ENCODE measurements around the gene SLCO4A1.

SLCO4A1 gene

GRCh38 chr20:62704341-62704948 is 62.1 kb downstream of the SLCO4A1 start:
- no peak for DNase-seq

GRCh38 chr20:62705627-62706026 is 63.3 kb downstream of the SLCO4A1 start:
- DNase-seq = no peak

GRCh38 chr20:62706344-62706743 is 64.0 kb downstream of the SLCO4A1 start:
- DNase-seq = no peak

- no peak for DNase-seq
Observed at GRCh38 chr20:62706857-62707256, 64.6 kb downstream of the SLCO4A1 start.

GRCh38 chr20:62707276-62707920 is 65.1 kb downstream of the SLCO4A1 start:
- DNase-seq = no peak

GRCh38 chr20:62707921-62708521 is 65.7 kb downstream of the SLCO4A1 start:
- no peak for DNase-seq

- no peak for DNase-seq
Observed at GRCh38 chr20:62708591-62709536, 66.6 kb downstream of the SLCO4A1 start, which contains the start of gene NTSR1. Gene NTSR1 (plus strand): TSS chr20:62708836. CDS start chr20:62709208, 372 bp downstream.

GRCh38 chr20:62709537-62709905 is 67.2 kb downstream of the SLCO4A1 start:
- DNase-seq = no peak

- no peak for DNase-seq
Observed at GRCh38 chr20:62710221-62710885, 68.0 kb downstream of the SLCO4A1 start.

- DNase-seq = no peak
Observed at GRCh38 chr20:62710886-62711702, 68.8 kb downstream of the SLCO4A1 start.

GRCh38 chr20:62711703-62712101 is 69.4 kb downstream of the SLCO4A1 start:
- no peak for DNase-seq

GRCh38 chr20:62712606-62713005 is 70.3 kb downstream of the SLCO4A1 start:
- DNase-seq = no peak

GRCh38 chr20:62714006-62714405 is 71.7 kb downstream of the SLCO4A1 start:
- no peak for DNase-seq

- no peak for DNase-seq
Observed at GRCh38 chr20:62714799-62715198, 72.5 kb downstream of the SLCO4A1 start.

GRCh38 chr20:62715201-62715600 is 72.9 kb downstream of the SLCO4A1 start:
- DNase-seq = no peak

- no peak for DNase-seq
Observed at GRCh38 chr20:62716198-62716940, 74.1 kb downstream of the SLCO4A1 start.

- DNase-seq = no peak
Observed at GRCh38 chr20:62716941-62717310, 74.6 kb downstream of the SLCO4A1 start.

- DNase-seq = no peak
Observed at GRCh38 chr20:62717933-62718332, 75.6 kb downstream of the SLCO4A1 start.

- no peak for DNase-seq
Observed at GRCh38 chr20:62718546-62718945, 76.2 kb downstream of the SLCO4A1 start.

- DNase-seq = no peak
Observed at GRCh38 chr20:62719250-62719935, 77.1 kb downstream of the SLCO4A1 start.

All from CD4-positive, alpha-beta T cell treated with Interferon gamma for 1 hour (primary cell).